GM13977 (cell line): Measurements from ENCODE around the gene KIF26B.

ENCODE experiments used
- DNase-seq: peaks from one replicate; pipeline ENCODE4 v3.0.0; 2012; ENCODE audit warnings: low spot score
- in situ Hi-C: fragments of 300-500 bp; cut with MboI; formaldehyde crosslinking; loops from one replicate; pipeline ENCODE4 v1.12.0; 2022; ENCODE audit warnings: low sequenced_read_pairs, low pct_unique_long_range_greater_than_20kb, mixed read lengths, inconsistent platforms; ENCODE audit not compliant: unreplicated experiment
- TF ChIP-seq, protein P1 (sequence below): IDR thresholded peaks from 2 replicates; pipeline ENCODE4 v1.5.1; 2012; ENCODE audit warnings: mild to moderate bottlenecking, control low read depth; ENCODE audit not compliant: insufficient read depth; ENCODE audit errors: extremely low read depth, missing control alignments

The KIF26B gene

DNA sequence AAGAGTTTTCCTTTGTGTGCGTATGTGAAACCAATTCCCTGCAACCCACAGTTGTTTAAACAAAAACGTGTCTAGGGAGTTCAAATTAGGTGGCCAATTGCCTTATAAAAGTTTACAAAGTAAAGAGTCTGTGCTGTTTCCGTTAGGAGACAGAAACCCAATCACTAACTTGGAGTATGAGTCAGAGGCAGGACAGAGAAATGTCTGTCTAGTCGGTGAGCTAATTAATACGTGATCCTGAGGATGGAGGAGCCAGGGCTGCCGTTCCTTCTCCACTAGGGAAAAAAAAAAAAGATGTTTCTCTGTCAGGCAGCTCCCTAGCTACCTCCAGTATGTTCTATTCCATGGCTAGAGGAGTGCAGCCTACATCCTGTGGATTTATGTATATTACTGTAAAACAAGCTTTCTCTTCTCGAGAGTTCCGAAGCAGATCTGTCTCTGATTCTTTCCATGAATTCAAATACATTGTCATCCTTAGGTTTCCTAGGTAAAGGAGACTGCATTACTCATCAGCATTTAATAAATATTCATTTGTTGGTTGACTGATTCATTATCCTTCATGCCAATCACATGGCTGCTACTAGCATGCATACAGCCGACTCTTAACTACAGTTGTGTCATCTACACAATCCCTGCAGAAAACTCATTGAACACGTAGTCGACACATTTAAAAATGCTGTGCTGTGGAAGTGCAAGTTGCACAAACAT, 430.6 kb downstream of the KIF26B start:
- TF ChIP-seq, protein P1, sequence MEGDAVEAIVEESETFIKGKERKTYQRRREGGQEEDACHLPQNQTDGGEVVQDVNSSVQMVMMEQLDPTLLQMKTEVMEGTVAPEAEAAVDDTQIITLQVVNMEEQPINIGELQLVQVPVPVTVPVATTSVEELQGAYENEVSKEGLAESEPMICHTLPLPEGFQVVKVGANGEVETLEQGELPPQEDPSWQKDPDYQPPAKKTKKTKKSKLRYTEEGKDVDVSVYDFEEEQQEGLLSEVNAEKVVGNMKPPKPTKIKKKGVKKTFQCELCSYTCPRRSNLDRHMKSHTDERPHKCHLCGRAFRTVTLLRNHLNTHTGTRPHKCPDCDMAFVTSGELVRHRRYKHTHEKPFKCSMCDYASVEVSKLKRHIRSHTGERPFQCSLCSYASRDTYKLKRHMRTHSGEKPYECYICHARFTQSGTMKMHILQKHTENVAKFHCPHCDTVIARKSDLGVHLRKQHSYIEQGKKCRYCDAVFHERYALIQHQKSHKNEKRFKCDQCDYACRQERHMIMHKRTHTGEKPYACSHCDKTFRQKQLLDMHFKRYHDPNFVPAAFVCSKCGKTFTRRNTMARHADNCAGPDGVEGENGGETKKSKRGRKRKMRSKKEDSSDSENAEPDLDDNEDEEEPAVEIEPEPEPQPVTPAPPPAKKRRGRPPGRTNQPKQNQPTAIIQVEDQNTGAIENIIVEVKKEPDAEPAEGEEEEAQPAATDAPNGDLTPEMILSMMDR, result no peak
- DNase-seq, result no peak
- in situ Hi-C loops, result no loop called here

DNA sequence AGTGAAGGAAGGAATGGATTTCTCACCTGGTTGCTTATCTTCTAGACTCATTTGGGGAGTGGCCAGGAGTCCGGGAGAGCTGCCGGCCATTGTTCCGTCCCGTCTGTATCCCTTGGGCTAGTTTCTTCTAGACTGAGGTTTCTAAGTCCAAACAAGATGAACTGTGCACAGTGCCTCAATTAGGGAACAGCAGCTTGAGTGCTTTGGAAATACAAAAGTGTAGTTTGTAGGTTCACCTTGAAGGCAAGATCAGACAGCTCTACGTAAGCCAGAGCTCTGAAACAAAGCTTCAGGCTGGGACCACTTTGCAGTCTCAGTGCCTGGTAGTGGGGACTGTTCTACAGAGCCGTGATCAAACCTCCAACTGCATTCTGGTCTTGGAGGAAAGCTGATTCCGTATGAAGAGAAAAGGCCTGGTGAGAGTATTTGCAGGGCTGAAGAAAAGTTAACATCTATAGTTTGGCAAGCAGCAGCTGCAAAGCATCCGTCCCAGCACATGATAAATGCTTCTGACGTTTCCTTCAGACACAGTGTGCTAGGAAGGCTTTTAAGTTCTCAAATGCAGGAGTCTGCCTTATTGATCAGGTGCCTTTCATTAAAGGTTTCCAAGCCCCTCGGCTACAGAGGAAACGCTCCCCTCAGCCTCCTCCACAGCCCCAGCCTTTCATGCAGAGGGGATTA, 432.8 kb downstream of the KIF26B start:
- TF ChIP-seq, protein P1, result no peak
- in situ Hi-C loops, result no loop called here
- DNase-seq, result no peak

DNA sequence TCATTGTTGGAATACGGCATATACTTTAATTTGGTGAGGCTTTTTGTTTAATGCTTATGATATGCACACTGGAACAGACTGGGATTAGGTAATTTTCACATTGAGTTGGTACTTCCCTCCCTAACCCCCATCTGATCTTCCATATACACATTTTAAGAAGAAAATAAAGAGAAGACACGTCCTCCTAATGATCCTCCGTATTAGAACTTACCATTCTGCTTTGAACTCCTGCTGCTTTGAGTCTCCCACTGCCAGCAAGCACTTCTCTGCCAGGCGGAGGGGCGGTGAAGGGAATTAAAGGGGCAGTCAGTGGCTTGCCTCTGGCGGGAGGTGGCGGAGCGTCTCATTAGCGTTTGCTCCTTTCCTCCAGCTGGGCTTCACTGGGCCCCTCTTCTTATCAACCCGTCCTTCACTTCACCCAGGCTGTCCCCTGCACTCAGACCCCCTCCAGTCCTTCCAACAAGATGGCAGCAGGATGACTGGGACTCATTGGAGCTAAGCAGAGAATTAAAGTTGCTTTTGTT, 433.4 kb downstream of the KIF26B start:
- DNase-seq, result no peak
- in situ Hi-C loops, result no loop called here
- TF ChIP-seq, protein P1, result no peak

DNA sequence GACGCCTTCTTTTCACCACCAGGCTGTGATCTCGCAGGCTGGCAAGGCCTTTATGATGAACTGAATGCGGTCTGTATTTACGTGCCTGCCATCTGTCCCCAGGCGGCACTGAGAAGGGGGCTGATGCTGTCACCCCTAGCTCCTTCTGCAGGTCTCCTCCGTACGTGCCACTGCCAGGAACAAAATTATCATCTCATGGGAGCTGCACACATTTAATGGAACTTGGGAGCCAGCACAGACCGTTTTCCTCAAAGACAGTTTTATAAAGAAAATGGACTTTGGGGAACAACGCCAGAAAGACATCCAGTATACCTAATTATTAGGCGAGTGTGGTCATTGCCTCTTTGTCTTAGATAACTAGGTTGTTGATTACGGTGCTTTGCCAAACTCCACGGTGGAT, 434.5 kb downstream of the KIF26B start:
- TF ChIP-seq, protein P1, result no peak
- no peak for DNase-seq
- in situ Hi-C loops, result no loop called here

DNA sequence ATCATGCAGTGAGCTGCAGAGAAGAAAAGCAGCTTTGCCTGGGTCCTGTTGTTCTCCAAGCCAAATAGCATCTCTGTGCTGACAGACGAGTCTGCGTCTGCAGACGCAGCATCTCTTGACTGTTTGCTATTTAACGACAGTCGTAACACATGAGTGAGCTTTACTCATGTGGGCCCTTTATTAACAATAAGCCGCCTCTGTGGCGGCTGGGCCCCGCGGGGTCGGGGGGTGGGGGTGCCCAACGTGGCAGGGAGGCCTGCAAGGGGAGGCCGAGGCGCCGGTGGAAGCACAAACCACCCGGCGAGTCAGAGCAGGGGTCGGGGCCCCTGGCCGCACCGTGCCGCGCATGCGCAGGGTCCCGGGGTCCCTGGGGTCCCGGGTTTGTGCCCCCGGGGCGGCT, 435.1 kb downstream of the KIF26B start:
- in situ Hi-C loops, result no loop called here
- no peak for DNase-seq
- TF ChIP-seq, protein P1, result no peak

DNA sequence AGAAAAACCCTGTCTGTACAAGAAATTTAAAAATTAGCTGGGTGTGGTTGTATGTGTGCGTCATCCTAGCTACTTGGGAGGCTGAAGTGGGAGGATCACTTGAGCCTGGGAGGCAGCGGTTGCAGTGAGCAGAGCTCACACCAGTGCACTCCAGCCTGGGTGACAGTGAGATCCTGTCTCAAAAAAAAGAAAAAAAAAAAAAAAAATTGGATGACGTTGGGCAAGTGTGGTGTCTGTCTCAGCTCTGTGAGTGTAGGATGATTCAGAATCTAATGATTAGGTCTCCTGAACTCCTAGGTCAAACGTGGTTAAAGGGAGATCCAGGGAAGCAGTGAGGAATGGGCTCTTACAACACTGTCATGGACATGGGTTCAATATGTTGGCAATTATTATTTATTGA, 435.9 kb downstream of the KIF26B start:
- in situ Hi-C loops, result no loop called here
- TF ChIP-seq, protein P1, result no peak
- no peak for DNase-seq
